ENCODE measurements around the gene SPAG16.

DNA sequence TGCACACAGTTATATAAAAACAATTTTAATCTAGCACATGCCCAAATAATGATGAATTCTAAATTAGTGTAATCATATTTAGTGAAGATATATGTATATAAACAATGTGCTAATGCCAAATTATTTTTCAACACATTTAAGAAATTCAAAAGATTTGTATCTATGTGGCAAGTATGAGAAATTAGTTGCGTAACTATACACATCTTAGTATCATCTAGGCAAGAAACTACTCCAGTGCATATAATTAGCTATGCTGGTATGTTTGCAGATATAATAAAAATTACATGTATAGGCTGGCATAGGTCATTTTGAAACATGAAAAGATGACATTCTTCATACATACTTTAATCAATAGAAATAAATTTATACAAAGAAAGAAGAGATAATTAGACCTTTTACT is 874.6 kb downstream of the SPAG16 start:
- TF ChIP-seq, protein P1, sequence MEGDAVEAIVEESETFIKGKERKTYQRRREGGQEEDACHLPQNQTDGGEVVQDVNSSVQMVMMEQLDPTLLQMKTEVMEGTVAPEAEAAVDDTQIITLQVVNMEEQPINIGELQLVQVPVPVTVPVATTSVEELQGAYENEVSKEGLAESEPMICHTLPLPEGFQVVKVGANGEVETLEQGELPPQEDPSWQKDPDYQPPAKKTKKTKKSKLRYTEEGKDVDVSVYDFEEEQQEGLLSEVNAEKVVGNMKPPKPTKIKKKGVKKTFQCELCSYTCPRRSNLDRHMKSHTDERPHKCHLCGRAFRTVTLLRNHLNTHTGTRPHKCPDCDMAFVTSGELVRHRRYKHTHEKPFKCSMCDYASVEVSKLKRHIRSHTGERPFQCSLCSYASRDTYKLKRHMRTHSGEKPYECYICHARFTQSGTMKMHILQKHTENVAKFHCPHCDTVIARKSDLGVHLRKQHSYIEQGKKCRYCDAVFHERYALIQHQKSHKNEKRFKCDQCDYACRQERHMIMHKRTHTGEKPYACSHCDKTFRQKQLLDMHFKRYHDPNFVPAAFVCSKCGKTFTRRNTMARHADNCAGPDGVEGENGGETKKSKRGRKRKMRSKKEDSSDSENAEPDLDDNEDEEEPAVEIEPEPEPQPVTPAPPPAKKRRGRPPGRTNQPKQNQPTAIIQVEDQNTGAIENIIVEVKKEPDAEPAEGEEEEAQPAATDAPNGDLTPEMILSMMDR (conservative IDR thresholded peaks at IDR 0.05): no peak
- no peak for TF ChIP-seq EZH2 (IDR thresholded peaks at IDR 0.05; ENCODE audit: low read depth)

Data from PC-9 (cell line).